Small intestine (tissue), 7 donors: ENCODE measurements around the gene DNAI2. TPM values are rescaled to one million over a fixed set of nuclear protein-coding genes. Genes with fewer than 3 reads are reported as not detected.
A peak's percentile ranks its signal among the peaks of the same experiment; 100 is the strongest.

Experiments used
- DNase-seq, 2 donors: peaks; one replicate each; pipeline versions ENCODE4 v3.0.0 to v3.0.0-alpha.2; 2013
- FAIRE-seq: peaks from 2 replicates; lab custom pipeline; 2012; peaks lifted over from hg19 to GRCh38; lab: Jason Lieb, UNC
- H3K27ac ChIP-seq, 3 donors: one replicate each; pipeline ENCODE4 v1.5.1; 2013; ENCODE audit warnings: low read length in 2 of 3, mild to moderate bottlenecking in 2 of 3, control low read depth in 1 of 3, inconsistent platforms in 1 of 3, low read depth in 1 of 3, moderate library complexity in 1 of 3
- H3K27me3 ChIP-seq, 3 donors: one replicate each; pipeline ENCODE4 v1.6.1; 2013; ENCODE audit warnings: low read length in 3 of 3, inconsistent platforms in 1 of 3; ENCODE audit not compliant: control insufficient read depth in 3 of 3, insufficient read depth in 3 of 3
- H3K36me3 ChIP-seq, 3 donors: one replicate each; pipeline ENCODE4 v1.6.1; 2013; ENCODE audit warnings: low read length in 3 of 3, inconsistent platforms in 1 of 3, low read depth in 1 of 3, mild to moderate bottlenecking in 1 of 3, moderate library complexity in 1 of 3; ENCODE audit not compliant: control insufficient read depth in 3 of 3, insufficient read depth in 2 of 3
- H3K4me1 ChIP-seq, 3 donors: one replicate each; pipeline ENCODE4 v1.6.1; 2013; ENCODE audit warnings: low read length in 2 of 3, inconsistent platforms in 1 of 3, low read depth in 1 of 3, mild to moderate bottlenecking in 1 of 3, moderate library complexity in 1 of 3; ENCODE audit not compliant: control insufficient read depth in 3 of 3, insufficient read depth in 2 of 3
- H3K4me3 ChIP-seq, 3 donors: one replicate each; pipeline ENCODE4 v1.5.1; 2013; ENCODE audit warnings: low read length in 3 of 3, control low read depth in 1 of 3, inconsistent platforms in 1 of 3, low read depth in 1 of 3, mild to moderate bottlenecking in 1 of 3, moderate library complexity in 1 of 3
- H3K9me3 ChIP-seq, 2 donors: one replicate each; pipeline ENCODE4 v1.6.1; 2013; ENCODE audit warnings: low read depth in 1 of 2, low read length in 1 of 2; ENCODE audit not compliant: control insufficient read depth in 2 of 2, insufficient read depth in 1 of 2
- WGBS, 3 donors: extraction: QIAGEN DNeasy Blood & Tissue Kit; methylation state at CpG; one replicate each; pipeline ENCODE4 v1.1.7; 2013; 5-methylcytosine and 5-hydroxymethylcytosine counted together
- polyA plus RNA-seq, 4 donors: library from polyadenylated mRNA; stranded (reverse) in 3 of 4; unstranded in 1 of 4; fragments of 200-250 nt in 3 of 4; fragments of 120-200 nt in 1 of 4; gene quantifications; one replicate each; pipeline versions ENCODE4 v1.2.1 to v1.2.3, GENCODE V29; 2013
- donor health status: healthy with polysubstance abuse.
- donor health status: control.
- donor health status: control.
- donor health status: Bipolar disorder and iron deficiency.
- donor health status: healthy.

The DNAI2 gene
- polyA plus RNA-seq, 4 donors: 0.03 to 0.10 TPM; not detected in 2

GRCh38 chr17:74361230-74362068, 87.4 kb downstream of the DNAI2 start, which contains the start of gene BTBD17:
Gene BTBD17, minus strand, starts transcription at chr17:74361868. Its CDS starts 49 bp downstream, at chr17:74361819.
- Histone ChIP-seq H3K4me1 (peaks cover 0 to 2% (median 0%) of the 10 kb centered on the region in 3 donors), H3K27ac (no peak within 1 kb of the TSS), H3K4me3 (no peak within 1 kb of the TSS), H3K9me3 (no peaks in the 10 kb centered on the region), H3K27me3 (peaks cover 13 to 39% (median 14%) of the 10 kb centered on the region in 3 donors), H3K36me3 (no peaks in the 10 kb centered on the region)
- FAIRE-seq (no peak), DNase-seq (peak; percentile 25 to 54)
- WGBS, 3 donors: 21 to 33% (median 28%) methylated on average over 28 of the region's 28 CpGs

GRCh38 chr17:74362069-74362405, 88.0 kb downstream of the DNAI2 start:
- no peaks in the 10 kb centered on the region for H3K9me3 ChIP-seq
- 20 to 25% (median 24%) methylated on average over 8 to 9 of the region's 9 CpGs for WGBS, 3 donors
- no peaks in the 10 kb centered on the region for H3K36me3 ChIP-seq
- no peak overlapping the region for H3K27ac ChIP-seq
- peaks cover 8 to 37% (median 13%) of the 10 kb centered on the region in 3 donors for H3K27me3 ChIP-seq
- DNase-seq (no peak), FAIRE-seq (no peak)
- no peak overlapping the region for H3K4me3 ChIP-seq
- peaks cover 0 to 2% (median 0%) of the 10 kb centered on the region in 3 donors for H3K4me1 ChIP-seq

- 51 to 69% (median 55%) methylated on average over 14 of the region's 14 CpGs for WGBS, 3 donors
Observed at GRCh38 chr17:74362810-74363498, 88.9 kb downstream of the DNAI2 start.

More at GRCh38 chr17:74362810-74363498, 88.9 kb downstream of the DNAI2 start:
- FAIRE-seq (no peak), DNase-seq (no peak)
- H3K27ac ChIP-seq: no peak overlapping the region
- H3K4me1 ChIP-seq: no peaks in the 10 kb centered on the region
- H3K4me3 ChIP-seq: no peak overlapping the region
- H3K27me3 ChIP-seq: peaks cover under 1 to 30% (median 6%) of the 10 kb centered on the region in 3 donors
- no peaks in the 10 kb centered on the region for H3K9me3 ChIP-seq
- no peaks in the 10 kb centered on the region for H3K36me3 ChIP-seq

Other genes with a start within 250 kb of the DNAI2 start
- gene RPL38, start 70.6 kb upstream of the DNAI2 start, polyA plus RNA-seq: 1,000 to 10,000 TPM in 3 of 4 donors, 100 to 1,000 TPM in 1; 823 to 1,669 (median 1,378) TPM
- gene TTYH2, start 60.7 kb upstream of the DNAI2 start, polyA plus RNA-seq: 10 to 100 TPM in 1 of 4 donors, 1 to 10 TPM in 1, under 1 TPM in 1, not detected in 1; 0.27 to 50.6 (median 2.0) TPM
- 1 to 10 TPM in 3 of 4 donors, under 1 TPM in 1; 0.45 to 4.5 (median 2.4) TPM for gene KIF19, start 52.0 kb downstream of the DNAI2 start, polyA plus RNA-seq
- under 1 TPM in 2 of 4 donors, not detected in 2; 0.15 to 0.21 TPM for gene BTBD17, start 87.6 kb downstream of the DNAI2 start, polyA plus RNA-seq
- under 1 TPM in 2 of 4 donors, not detected in 2; 0.19 to 0.93 TPM for gene GPR142, start 93.3 kb downstream of the DNAI2 start, polyA plus RNA-seq
- gene GPRC5C, start 157.9 kb downstream of the DNAI2 start, polyA plus RNA-seq: 10 to 100 TPM; 41.3 to 72.8 (median 48.1) TPM
- 1 to 10 TPM; 1.1 to 5.9 (median 5.4) TPM for gene CD300A, start 192.4 kb downstream of the DNAI2 start, polyA plus RNA-seq